Measurements from ENCODE around the gene CACNA1H. TPM values are rescaled to one million over a fixed set of nuclear protein-coding genes. Genes with fewer than 3 reads are reported as not detected.

The CACNA1H gene
- total and polyA plus RNA-seq, 2 of the 8 experiments (the other 6 are each of a cell fraction or from before 2014, with no cell fraction given) = 14.0 to 28.7 TPM

DNA sequence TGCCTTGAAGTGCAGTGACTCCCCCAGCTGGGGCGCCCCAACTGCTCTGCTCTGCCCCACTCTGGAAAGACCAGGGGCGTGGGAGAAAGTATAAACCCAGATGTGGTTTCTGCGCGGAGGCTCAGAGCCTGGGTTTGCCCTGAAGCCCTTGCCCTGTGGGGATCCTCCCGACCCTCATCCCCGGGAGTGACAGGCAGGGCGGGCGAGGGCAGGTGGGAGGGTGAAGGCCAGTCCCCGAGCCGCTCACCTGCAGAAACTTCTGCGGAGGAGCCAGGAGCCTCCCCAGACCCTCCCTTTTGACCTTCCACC, 106.8 kb downstream of the CACNA1H start:
- H3K4me2 ChIP-seq (ENCODE audit: insufficient read depth in 1 of 2, low read depth in 2 of 2, low read length in 2 of 2) = peak overlapping the region in 1 of 2 experiments; percentile 72; a peak in 2 of 4 replicates
- no peak overlapping the region for H3K18ac ChIP-seq (ENCODE audit: extremely low read depth, low read length)
- 77% methylated on average over 9 of the region's 11 CpGs; no CpG with 5 or more reads in 1 of the 2 experiments for WGBS, 2 experiments (ENCODE audit: extremely low coverage in 1 of 2, insufficient coverage in 1 of 2, insufficient read length in 1 of 2, insufficient replicate concordance in 2 of 2, low coverage in 1 of 2, low lambda C conversion rate in 2 of 2, missing lambda C conversion rate in 1 of 2)
- peaks cover 0 to 11% (median 8%) of the 10 kb centered on the region in 4 experiments; a peak in 6 of 7 replicates for H3K4me1 ChIP-seq (replicated peaks in 1 of 4; ENCODE audit: control insufficient read depth in 3 of 4, insufficient read depth in 4 of 4, low read length in 3 of 4)
- no peaks in the 10 kb centered on the region; a peak in 1 of 8 replicates for H3K36me3 ChIP-seq (ENCODE audit: control insufficient read depth in 2 of 4, insufficient read depth in 4 of 4, low read length in 3 of 4)
- CTCF ChIA-PET (ENCODE audit: partially characterized antibody) = interaction anchor here (1.0 kb wide), 2 partner anchors 24 to 79 kb away, joined by 3 read pairs; no protein-coding TSS in a partner anchor
- POLR2A ChIA-PET (ENCODE audit: partially characterized antibody) = interaction anchor here (0.8 kb wide), 1 partner anchor 72 kb away, joined by 3 read pairs; no protein-coding TSS in a partner anchor
- no peak overlapping the region for H3K27ac ChIP-seq (ENCODE audit: low read depth, low read length)
- no peaks in the 10 kb centered on the region for H3K79me2 ChIP-seq (ENCODE audit: control insufficient read depth in 1 of 2, insufficient read depth in 2 of 2, low read length in 2 of 2)
- H2BK12ac ChIP-seq (ENCODE audit: low read depth, low read length) = no peak overlapping the region
- no peaks in the 10 kb centered on the region for H3K79me1 ChIP-seq (ENCODE audit: low read depth, low read length)
- H4K8ac ChIP-seq (ENCODE audit: extremely low read depth, insufficient read depth, low read length) = no peak overlapping the region; the same call in none of the 2 replicates
- peaks cover 0 to under 1% of the 10 kb centered on the region in 2 experiments; a peak in 1 of 4 replicates for H3K9me3 ChIP-seq (ENCODE audit: insufficient read depth in 2 of 2, low read depth in 1 of 2, low read length in 1 of 2)
- no peak overlapping the region for H2AFZ ChIP-seq (ENCODE audit: low read length)
- DNase-seq (ENCODE audit: low read depth in 1 of 2, low spot score in 2 of 2) = no peak
- H2BK15ac ChIP-seq (ENCODE audit: low read length) = no peak overlapping the region
- H3K23ac ChIP-seq (ENCODE audit: insufficient read length) = no peak overlapping the region
- H3K14ac ChIP-seq (ENCODE audit: insufficient read length) = no peak overlapping the region
- H4K91ac ChIP-seq (replicated peaks; ENCODE audit: insufficient read length, low read length) = no peak overlapping the region
- peaks cover 0 to 4% of the 10 kb centered on the region in 2 experiments for H4K20me1 ChIP-seq (replicated peaks in 1 of 2; ENCODE audit: control insufficient read depth in 1 of 2, insufficient read depth in 2 of 2, low read length in 2 of 2)
- H4K5ac ChIP-seq (ENCODE audit: insufficient read length, low read depth, low read length) = no peak overlapping the region
- H3K4ac ChIP-seq (replicated peaks; ENCODE audit: insufficient read length, low read depth, low read length) = no peak overlapping the region
- H3K4me3 ChIP-seq (ENCODE audit: extremely low read depth in 1 of 4, insufficient read depth in 2 of 4, low read depth in 3 of 4, low read length in 4 of 4) = no peak overlapping the region
- no peak overlapping the region for H2BK120ac ChIP-seq (replicated peaks; ENCODE audit: low read depth, low read length)
- no peak overlapping the region for H2AK5ac ChIP-seq (ENCODE audit: low read depth, low read length)
- H3K27me3 ChIP-seq (replicated peaks in 1 of 4; ENCODE audit: control insufficient read depth in 3 of 4, extremely low read depth in 1 of 4, insufficient read depth in 3 of 4, low read length in 3 of 4) = peaks cover 0 to 28% (median 14%) of the 10 kb centered on the region in 4 experiments; a peak in 5 of 7 replicates
- no peak overlapping the region for H3K9ac ChIP-seq (replicated peaks in 1 of 4; ENCODE audit: extremely low read depth in 1 of 4, low read depth in 3 of 4, low read length in 3 of 4)
- no peak overlapping the region for H2BK20ac ChIP-seq (ENCODE audit: low read length)
- no peak for TF ChIP-seq BCL11A (IDR thresholded peaks at IDR 0.05; ENCODE audit: low read depth in 2 of 2, low read length in 2 of 2)
- no peak overlapping the region for H3K56ac ChIP-seq (replicated peaks; ENCODE audit: insufficient read length, low read depth, low read length)
- no peak overlapping the region for H2BK5ac ChIP-seq (ENCODE audit: low read depth, low read length)
- FAIRE-seq = no peak
- peaks cover under 1% of the 10 kb centered on the region; the same call in 1 of the 2 replicates for H3K23me2 ChIP-seq (ENCODE audit: low read depth, low read length)
